Thymus (tissue), 11 donors: ENCODE data around the gene HMMR. TPM values are rescaled to one million over a fixed set of nuclear protein-coding genes. Genes with fewer than 3 reads are reported as not detected.

Experiments used
- DNase-seq, 9 donors: peaks; one replicate each; pipeline ENCODE4 v3.0.0-alpha.2; 2013; ENCODE audit warnings: low spot score in 9 of 9, low read depth in 6 of 9, missing footprints in 1 of 9
- H3K27ac ChIP-seq, 2 donors: one replicate each; pipeline ENCODE4 v1.5.1; 2013; ENCODE audit warnings: control low read depth in 1 of 2, low read depth in 1 of 2, low read length in 1 of 2, mild to moderate bottlenecking in 1 of 2, moderate library complexity in 1 of 2
- H3K27me3 ChIP-seq, 2 donors: one replicate each; pipeline ENCODE4 v1.5.1; 2013; ENCODE audit warnings: low read length in 1 of 2; ENCODE audit not compliant: control insufficient read depth in 2 of 2, insufficient read depth in 1 of 2
- H3K36me3 ChIP-seq, 2 donors: one replicate each; pipeline ENCODE4 v1.5.1; 2013; ENCODE audit warnings: low read length in 1 of 2, mild to moderate bottlenecking in 1 of 2, moderate library complexity in 1 of 2; ENCODE audit not compliant: control insufficient read depth in 2 of 2, insufficient read depth in 2 of 2
- H3K4me1 ChIP-seq, 2 donors: one replicate each; pipeline ENCODE4 v1.5.1; 2013; ENCODE audit warnings: low read length in 2 of 2; ENCODE audit not compliant: control insufficient read depth in 2 of 2, insufficient read depth in 2 of 2
- H3K4me3 ChIP-seq, 2 donors: one replicate each; pipeline ENCODE4 v1.5.1; 2013; ENCODE audit warnings: low read length in 2 of 2, control low read depth in 1 of 2, mild to moderate bottlenecking in 1 of 2
- H3K9me3 ChIP-seq, 2 donors: one replicate each; pipeline ENCODE4 v1.5.1; 2013; ENCODE audit warnings: low read length in 1 of 2, mild to moderate bottlenecking in 1 of 2; ENCODE audit not compliant: control insufficient read depth in 2 of 2, insufficient read depth in 1 of 2
- WGBS: extraction: QIAGEN DNeasy Blood & Tissue Kit; methylation state at CpG from one replicate; pipeline ENCODE4 v1.1.7; 2013; 5-methylcytosine and 5-hydroxymethylcytosine counted together
- polyA plus RNA-seq: library from polyadenylated mRNA; stranded (reverse); fragments of 200-250 nt; gene quantifications from one replicate; pipeline ENCODE4 v1.2.3, GENCODE V29; 2013
- total RNA-seq: library from RNA; stranded (reverse); fragments of 120-200 nt; gene quantifications from one replicate; pipeline ENCODE4 v1.2.4, GENCODE V29; 2013
- donor health status: healthy.

HMMR gene
- total and polyA plus RNA-seq, 2 donors: 6.2 to 54.9 TPM

DNA sequence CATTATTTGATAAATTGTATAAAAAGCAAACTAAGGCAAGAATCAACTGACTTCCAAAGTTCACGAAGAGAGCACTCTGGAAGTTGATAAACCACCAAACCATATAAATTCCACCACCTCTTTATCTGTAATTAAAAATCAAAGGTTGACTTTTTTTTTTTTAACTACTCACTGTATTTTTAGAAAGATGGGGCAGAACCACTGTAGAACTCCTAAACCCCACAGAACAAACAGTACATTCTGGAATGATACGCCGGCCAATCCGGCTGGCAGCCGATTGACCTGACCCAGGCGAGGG is 23.5 kb upstream of the HMMR start:
- Histone ChIP-seq H3K4me3 (peak overlapping the region; percentile 83 to 88), H3K27ac (peak overlapping the region; percentile 78 to 81), H3K36me3 (peaks cover 0 to 11% of the 10 kb centered on the region in 2 donors), H3K9me3 (no peaks in the 10 kb centered on the region), H3K4me1 (peaks cover 0 to 7% of the 10 kb centered on the region in 2 donors), H3K27me3 (no peaks in the 10 kb centered on the region)
- WGBS: 1% methylated on average over 6 of the region's 6 CpGs
- no peak for DNase-seq

DNA sequence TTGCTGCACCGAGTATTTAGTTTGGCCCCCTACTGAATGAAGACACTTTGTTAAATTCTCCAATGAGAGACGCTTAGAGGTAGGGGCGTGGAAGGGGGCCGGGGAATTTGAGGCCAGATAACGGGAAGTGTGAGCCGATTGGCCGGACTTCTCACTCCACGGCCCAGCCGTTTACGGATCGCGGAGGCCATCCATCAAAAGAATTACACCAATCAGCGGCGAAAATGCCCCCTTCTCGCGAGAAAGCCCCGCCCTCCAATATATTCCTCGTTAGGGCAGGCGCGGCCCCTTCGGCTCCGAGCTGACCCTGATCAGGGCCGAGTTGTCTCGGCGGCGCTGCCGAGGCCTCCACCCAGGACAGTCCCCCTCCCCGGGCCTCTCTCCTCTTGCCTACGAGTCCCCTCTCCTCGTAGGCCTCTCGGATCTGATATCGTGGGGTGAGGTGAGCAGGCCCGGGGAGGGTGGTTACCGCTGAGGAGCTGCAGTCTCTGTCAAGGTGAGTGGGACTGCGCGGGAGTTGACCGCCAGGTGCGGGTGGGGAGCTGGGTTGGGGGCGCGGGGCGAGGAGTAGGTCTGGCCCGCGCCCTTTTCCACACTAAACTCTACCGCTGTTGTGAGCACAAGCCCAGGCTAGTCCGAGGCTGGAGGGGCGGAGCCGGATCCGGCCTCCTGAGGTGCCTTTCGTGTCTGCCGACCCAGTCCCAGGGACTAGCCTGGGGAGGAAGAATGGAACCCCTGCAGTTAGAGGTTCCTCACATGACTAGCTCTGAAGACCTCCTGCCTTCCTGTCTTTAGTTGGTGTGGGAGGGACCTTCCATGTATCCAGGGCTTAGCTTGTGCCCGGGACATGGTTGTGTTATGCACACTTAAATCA is 22.9 kb upstream of the HMMR start, which contains the start of gene CCNG1:
Gene CCNG1 (plus strand): TSS at position 287 of the 874 bp plus-strand sequence. CDS start 1,662 bp downstream, outside the sequence.
- Histone ChIP-seq H3K36me3 (peaks cover 0 to 17% of the 10 kb centered on the region in 2 donors), H3K4me3 (peak within 1 kb of the TSS; percentile 83 to 88), H3K27me3 (no peaks in the 10 kb centered on the region), H3K4me1 (peaks cover 0 to 7% of the 10 kb centered on the region in 2 donors), H3K9me3 (no peaks in the 10 kb centered on the region), H3K27ac (peak within 1 kb of the TSS; percentile 81 to 85)
- WGBS: under 1% methylated on average over 51 of the region's 51 CpGs
- DNase-seq: peak; percentile 72 to 95 (median 87)

DNA sequence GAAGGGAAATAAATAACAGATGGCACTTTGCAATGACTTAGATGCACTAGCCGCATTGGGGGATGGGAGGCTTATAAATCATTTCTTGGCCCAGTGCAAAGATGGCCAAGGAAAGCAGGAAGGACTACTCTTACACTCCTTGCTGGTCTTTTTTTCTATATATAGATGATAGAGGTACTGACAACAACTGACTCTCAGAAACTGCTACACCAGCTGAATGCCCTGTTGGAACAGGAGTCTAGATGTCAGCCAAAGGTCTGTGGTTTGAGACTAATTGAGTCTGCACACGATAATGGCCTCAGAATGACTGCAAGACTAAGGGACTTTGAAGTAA is 21.4 kb upstream of the HMMR start:
- Histone ChIP-seq H3K4me3 (no peak overlapping the region), H3K9me3 (no peaks in the 10 kb centered on the region), H3K27me3 (no peaks in the 10 kb centered on the region), H3K4me1 (peaks cover 0 to 7% of the 10 kb centered on the region in 2 donors), H3K36me3 (peaks cover 0 to 26% of the 10 kb centered on the region in 2 donors), H3K27ac (no peak overlapping the region)
- WGBS: 67% methylated on average over 2 of the region's 2 CpGs
- DNase-seq: no peak

DNA sequence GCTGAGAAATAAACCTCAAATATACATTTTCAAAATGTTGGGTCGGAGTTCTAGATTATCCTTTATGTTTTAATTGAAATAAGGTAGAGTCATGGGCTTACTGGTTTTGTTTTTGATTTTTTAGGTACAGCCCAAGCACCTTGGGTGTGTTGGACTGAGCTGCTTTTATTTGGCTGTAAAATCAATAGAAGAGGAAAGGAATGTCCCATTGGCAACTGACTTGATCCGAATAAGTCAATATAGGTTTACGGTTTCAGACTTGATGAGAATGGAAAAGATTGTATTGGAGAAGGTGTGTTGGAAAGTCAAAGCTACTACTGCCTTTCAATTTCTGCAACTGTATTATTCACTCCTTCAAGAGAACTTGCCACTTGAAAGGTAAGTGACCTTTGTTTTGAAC is 19.5 kb upstream of the HMMR start:
- Histone ChIP-seq H3K36me3 (peaks cover 2 to 38% of the 10 kb centered on the region in 2 donors), H3K4me3 (no peak overlapping the region), H3K4me1 (peaks cover 0 to 7% of the 10 kb centered on the region in 2 donors), H3K27me3 (no peaks in the 10 kb centered on the region), H3K27ac (no peak overlapping the region), H3K9me3 (no peaks in the 10 kb centered on the region)
- DNase-seq: no peak
- WGBS: 99% methylated on average over 3 of the region's 3 CpGs

DNA sequence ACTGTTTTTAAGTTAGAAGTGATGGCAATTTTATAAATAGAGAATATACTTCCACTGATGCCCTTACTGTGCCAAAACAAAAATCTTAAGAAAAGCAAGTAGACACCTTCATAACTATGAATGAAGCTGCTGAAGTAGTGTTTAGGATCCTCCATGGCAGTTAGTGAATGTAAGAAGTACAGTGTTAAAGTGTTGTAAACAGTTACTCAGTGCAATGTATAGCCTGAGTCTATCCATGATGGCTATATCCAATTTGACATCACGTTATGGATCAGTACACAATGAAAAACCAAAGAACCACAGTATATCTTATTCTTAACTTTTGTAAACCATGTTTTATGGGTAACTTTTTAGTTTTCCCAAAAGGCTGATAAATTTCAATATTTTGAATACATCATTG is 15.9 kb upstream of the HMMR start:
- Histone ChIP-seq H3K4me1 (no peaks in the 10 kb centered on the region), H3K27me3 (no peaks in the 10 kb centered on the region), H3K9me3 (no peaks in the 10 kb centered on the region), H3K36me3 (peaks cover 2 to 55% of the 10 kb centered on the region in 2 donors), H3K4me3 (no peak overlapping the region), H3K27ac (no peak overlapping the region)
- WGBS: 100% methylated on average over 1 of the region's 1 CpG
- DNase-seq: no peak

DNA sequence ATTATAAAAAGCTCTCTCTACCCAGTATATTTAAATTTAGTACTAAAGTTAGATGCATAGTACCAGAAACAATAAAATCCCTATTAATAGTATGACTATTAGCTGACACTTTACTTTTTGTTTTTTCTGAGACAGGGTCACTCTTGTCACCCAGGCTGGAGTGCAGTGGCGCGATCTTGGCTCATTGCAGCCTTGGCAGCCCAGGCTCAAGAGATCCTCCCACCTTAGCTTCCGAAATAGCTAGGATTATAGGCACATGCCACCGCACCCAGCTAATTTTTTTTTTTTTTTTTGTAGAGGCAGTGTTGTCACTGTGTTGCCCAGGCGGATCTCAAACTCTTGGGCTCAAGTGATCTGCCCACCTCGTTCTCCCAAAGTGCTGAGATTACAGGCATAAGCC is 15.1 kb upstream of the HMMR start:
- Histone ChIP-seq H3K4me1 (no peaks in the 10 kb centered on the region), H3K4me3 (no peak overlapping the region), H3K27me3 (no peaks in the 10 kb centered on the region), H3K27ac (no peak overlapping the region), H3K9me3 (no peaks in the 10 kb centered on the region), H3K36me3 (peaks cover 2 to 60% of the 10 kb centered on the region in 2 donors)
- no peak for DNase-seq
- 99% methylated on average over 6 of the region's 6 CpGs for WGBS

DNA sequence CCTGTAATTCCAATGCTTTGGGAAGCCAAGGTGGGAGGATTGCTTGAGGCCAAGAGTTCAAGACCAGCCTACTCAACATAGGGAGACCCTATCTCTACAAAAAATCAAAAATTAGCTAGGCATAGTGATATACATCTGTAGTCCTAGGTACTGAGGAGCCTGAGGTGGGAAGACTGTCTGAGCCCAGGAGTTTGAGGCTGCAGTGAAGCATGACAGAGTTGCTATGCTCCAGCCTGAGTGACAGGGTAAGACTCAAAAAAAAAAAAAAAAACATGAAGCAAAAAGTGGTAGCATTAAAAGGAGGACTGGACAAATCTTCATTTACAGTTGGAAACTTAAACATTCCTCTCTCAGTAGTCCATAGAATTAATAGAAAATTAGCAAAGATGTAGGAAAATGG is 13.2 kb upstream of the HMMR start:
- no peak for DNase-seq
- no peak overlapping the region for H3K4me3 ChIP-seq
- H3K27me3 ChIP-seq: no peaks in the 10 kb centered on the region
- no peaks in the 10 kb centered on the region for H3K4me1 ChIP-seq
- no peak overlapping the region for H3K27ac ChIP-seq
- peaks cover 2 to 57% of the 10 kb centered on the region in 2 donors for H3K36me3 ChIP-seq
- H3K9me3 ChIP-seq: no peaks in the 10 kb centered on the region

DNA sequence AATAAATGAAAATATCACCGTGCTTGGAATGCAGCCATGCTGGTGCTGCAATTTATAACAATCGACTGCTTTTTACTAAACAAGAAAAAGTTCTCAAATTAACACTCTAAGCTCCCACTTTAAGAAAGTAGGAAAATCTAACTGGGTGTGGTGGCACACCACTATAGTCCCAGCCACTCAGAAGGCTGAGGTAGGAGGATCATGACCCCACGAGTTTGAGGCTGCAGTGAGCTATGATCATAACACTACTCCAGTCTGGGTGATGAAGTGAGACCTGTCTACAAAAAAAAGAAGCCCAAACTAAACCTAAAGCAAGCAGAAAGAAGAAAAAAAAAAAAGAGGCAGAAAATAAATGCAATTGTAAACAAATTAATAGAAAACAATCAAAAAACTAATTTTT is 12.6 kb upstream of the HMMR start:
- no peaks in the 10 kb centered on the region for H3K4me1 ChIP-seq
- over 99% methylated on average over 3 of the region's 3 CpGs for WGBS

DNA sequence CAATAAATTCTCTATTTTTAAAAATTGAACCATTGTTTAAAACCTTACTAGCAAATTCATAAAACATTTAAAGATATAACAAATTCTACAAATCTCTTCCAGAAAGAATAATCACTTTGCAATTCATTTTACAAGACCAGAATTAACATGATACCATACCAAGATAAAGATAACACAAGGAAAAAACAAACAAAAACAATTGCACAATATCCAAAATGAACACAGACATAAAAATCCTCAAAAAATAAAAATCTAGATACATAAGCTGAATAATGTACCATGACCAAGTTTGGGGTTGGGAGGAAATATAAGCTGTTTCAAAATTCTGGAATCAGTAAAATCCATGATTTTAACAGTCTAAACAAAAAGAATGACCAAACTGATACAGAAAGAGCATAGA is 11.9 kb upstream of the HMMR start:
- peaks cover 2 to 55% of the 10 kb centered on the region in 2 donors for H3K36me3 ChIP-seq
- no peak overlapping the region for H3K27ac ChIP-seq
- no peaks in the 10 kb centered on the region for H3K27me3 ChIP-seq
- no peaks in the 10 kb centered on the region for H3K4me1 ChIP-seq
- no peak overlapping the region for H3K4me3 ChIP-seq
- H3K9me3 ChIP-seq: no peaks in the 10 kb centered on the region
- no peak for DNase-seq

More for the DNA sequence above, 12.6 kb upstream of the HMMR start:
- H3K9me3 ChIP-seq: no peaks in the 10 kb centered on the region
- peaks cover 2 to 55% of the 10 kb centered on the region in 2 donors for H3K36me3 ChIP-seq
- no peak overlapping the region for H3K4me3 ChIP-seq
- no peaks in the 10 kb centered on the region for H3K27me3 ChIP-seq
- no peak for DNase-seq
- H3K27ac ChIP-seq: no peak overlapping the region
